SK-N-SH (cell line): Measurements from ENCODE around the gene PIGZ. TPM values are rescaled to one million over a fixed set of nuclear protein-coding genes. Genes with fewer than 3 reads are reported as not detected.

Experiments used
- CTCF ChIA-PET: fragments of 300-600, 350-600 bp; formaldehyde crosslinking; extraction: SDS; loops from one replicate; lab custom pipeline; 2021; lab: Yijun Ruan, JAX
- POLR2A ChIA-PET: fragments of 350-600 bp; sonication (Branson Sonifier 250); formaldehyde crosslinking; extraction: SDS; loops from one replicate; lab custom pipeline; 2020; ENCODE audit warnings: antibody characterized with exemption, inconsistent platforms; lab: Yijun Ruan, JAX
- DNase-seq: peaks from one replicate; pipeline ENCODE4 v3.0.0; 2012
- H2AFZ ChIP-seq: fragments of 200-600 bp; sonication (generic); 2 replicates; pipeline ENCODE4 v1.8.1; 2016; ENCODE audit warnings: antibody characterized with exemption, mild to moderate bottlenecking, low read depth
- H3F3A ChIP-seq: fragments of 200-600 bp; sonication (generic); replicated peaks from 2 replicates; pipeline ENCODE3; 2016; ENCODE audit warnings: antibody characterized with exemption, mild to moderate bottlenecking; ENCODE audit not compliant: insufficient read depth
- H3K27ac ChIP-seq, 2 experiments: fragments of 200-500 bp in 1 of 2; fragments of 200-600 bp in 1 of 2; sonication (Bioruptor generic) in 1 of 2; sonication (generic), shearing (Covaris generic) in 1 of 2; 2 replicates each; pipeline versions ENCODE4 v1.5.1 to v1.6.1; 2014 to 2016; ENCODE audit warnings: low read depth in 2 of 2, inconsistent platforms in 1 of 2, low read length in 1 of 2, mild to moderate bottlenecking in 1 of 2, mixed read lengths in 1 of 2
- H3K27me3 ChIP-seq: fragments of 200-600 bp; sonication (generic), shearing (Covaris generic); 2 replicates; pipeline ENCODE4 v1.6.1; 2016; ENCODE audit warnings: mixed run types; ENCODE audit not compliant: insufficient read depth
- H3K36me3 ChIP-seq, 2 experiments: fragments of 200-500 bp in 1 of 2; fragments of 200-600 bp in 1 of 2; sonication (Bioruptor generic) in 1 of 2; sonication (generic) in 1 of 2; replicated peaks in 1 of 2; 2 replicates each; pipeline versions ENCODE3 to v1.5.1; 2014 to 2016; ENCODE audit warnings: low read length in 1 of 2, mild to moderate bottlenecking in 1 of 2; ENCODE audit not compliant: insufficient read depth in 2 of 2, control insufficient read depth in 1 of 2
- H3K4me1 ChIP-seq, 2 experiments: fragments of 200-500 bp in 1 of 2; fragments of 200-600 bp in 1 of 2; sonication (Bioruptor generic) in 1 of 2; sonication (generic), shearing (Covaris generic) in 1 of 2; 2 replicates each; pipeline versions ENCODE4 v1.5.1 to v1.6.1; 2014 to 2016; ENCODE audit warnings: low read depth in 1 of 2, low read length in 1 of 2, mixed run types in 1 of 2; ENCODE audit not compliant: insufficient read depth in 2 of 2, control insufficient read depth in 1 of 2
- H3K4me2 ChIP-seq: fragments of 200-600 bp; sonication (generic), shearing (Covaris generic); 2 replicates; pipeline ENCODE4 v1.6.1; 2017; ENCODE audit warnings: mixed run types
- H3K4me3 ChIP-seq, 2 experiments: fragments of 200-500 bp in 1 of 2; fragments of 200-600 bp in 1 of 2; sonication (Bioruptor generic) in 1 of 2; sonication (generic), shearing (Covaris generic) in 1 of 2; 2 replicates each; pipeline versions ENCODE4 v1.5.1 to v1.8.1; 2014 to 2016; ENCODE audit warnings: low read depth in 2 of 2, inconsistent platforms in 1 of 2, low read length in 1 of 2, mild to moderate bottlenecking in 1 of 2, mixed read lengths in 1 of 2, moderate library complexity in 1 of 2
- H3K79me2 ChIP-seq: fragments of 200-600 bp; sonication (generic); 2 replicates; pipeline ENCODE4 v1.8.1; 2017; ENCODE audit warnings: mild to moderate bottlenecking; ENCODE audit not compliant: insufficient read depth
- H3K9ac ChIP-seq: fragments of 200-600 bp; sonication (generic); 2 replicates; pipeline ENCODE4 v1.6.1; 2017; ENCODE audit warnings: mixed run types
- H3K9me2 ChIP-seq: fragments of 200-600 bp; sonication (generic); 2 replicates; pipeline ENCODE4 v1.6.1; 2017; ENCODE audit warnings: mixed run types
- H3K9me3 ChIP-seq: fragments of 200-600 bp; sonication (generic); 2 replicates; pipeline ENCODE4 v1.6.1; 2017; ENCODE audit warnings: mixed run types, mild to moderate bottlenecking, moderate library complexity
- H4K20me1 ChIP-seq: fragments of 200-600 bp; sonication (generic); 2 replicates; pipeline ENCODE4 v1.6.1; 2017; ENCODE audit warnings: mild to moderate bottlenecking, mixed run types; ENCODE audit not compliant: insufficient read depth
- FOSL2 ChIP-seq: IDR thresholded peaks from 2 replicates; pipeline ENCODE4 v1.4.0; 2012; ENCODE audit warnings: low read depth, mild to moderate bottlenecking, moderate library complexity, borderline replicate concordance
- JUND ChIP-seq: IDR thresholded peaks from 2 replicates; pipeline ENCODE4 v1.4.0; 2012
- RCOR1 ChIP-seq: fragments of 150-350 bp; IDR thresholded peaks from 2 replicates; pipeline ENCODE4 v1.6.1; 2017; ENCODE audit warnings: antibody characterized with exemption, low read length
- RFX5 ChIP-seq: IDR thresholded peaks from 2 replicates; pipeline ENCODE4 v1.6.1; 2012; ENCODE audit warnings: mild to moderate bottlenecking, improper control_type of control experiment, low read length
- TAF1 ChIP-seq: IDR thresholded peaks from 2 replicates; pipeline ENCODE4 v1.6.1; 2012; ENCODE audit warnings: low read depth, mild to moderate bottlenecking, low read length, moderate library complexity, borderline replicate concordance
- WGBS: methylation state at CpG from one replicate; pipeline ENCODE4 v1.1.6; 2017; ENCODE audit warnings: low lambda C conversion rate; 5-methylcytosine and 5-hydroxymethylcytosine counted together
- polyA plus RNA-seq, 3 experiments: library from polyadenylated mRNA; depleted of rRNA; stranded (reverse); fragments of >200 nt; gene quantifications; 2 replicates each; pipeline ENCODE4 v1.2.3, GENCODE V29; 2012
- TF ChIP-seq, protein P1 (sequence below): fragments of 200-600 bp; sonication (generic); IDR thresholded peaks from 2 replicates; pipeline ENCODE4 v1.6.1; 2017; ENCODE audit warnings: antibody characterized with exemption, mild to moderate bottlenecking, moderate library complexity
- TF ChIP-seq, protein P2 (sequence below): IDR thresholded peaks from 2 replicates; pipeline ENCODE4; 2012
- TF ChIP-seq, protein P3 (sequence below): IDR thresholded peaks from 2 replicates; pipeline ENCODE4 v1.4.0; 2012; ENCODE audit warnings: low read depth, borderline replicate concordance
- TF ChIP-seq, protein P4 (sequence below): IDR thresholded peaks from 2 replicates; pipeline ENCODE4 v1.4.0; 2012; ENCODE audit warnings: low read depth, borderline replicate concordance

The PIGZ gene
- polyA plus RNA-seq, 1 of the 3 experiments (the other 2 are of a cell fraction) = 5.0 TPM

DNA sequence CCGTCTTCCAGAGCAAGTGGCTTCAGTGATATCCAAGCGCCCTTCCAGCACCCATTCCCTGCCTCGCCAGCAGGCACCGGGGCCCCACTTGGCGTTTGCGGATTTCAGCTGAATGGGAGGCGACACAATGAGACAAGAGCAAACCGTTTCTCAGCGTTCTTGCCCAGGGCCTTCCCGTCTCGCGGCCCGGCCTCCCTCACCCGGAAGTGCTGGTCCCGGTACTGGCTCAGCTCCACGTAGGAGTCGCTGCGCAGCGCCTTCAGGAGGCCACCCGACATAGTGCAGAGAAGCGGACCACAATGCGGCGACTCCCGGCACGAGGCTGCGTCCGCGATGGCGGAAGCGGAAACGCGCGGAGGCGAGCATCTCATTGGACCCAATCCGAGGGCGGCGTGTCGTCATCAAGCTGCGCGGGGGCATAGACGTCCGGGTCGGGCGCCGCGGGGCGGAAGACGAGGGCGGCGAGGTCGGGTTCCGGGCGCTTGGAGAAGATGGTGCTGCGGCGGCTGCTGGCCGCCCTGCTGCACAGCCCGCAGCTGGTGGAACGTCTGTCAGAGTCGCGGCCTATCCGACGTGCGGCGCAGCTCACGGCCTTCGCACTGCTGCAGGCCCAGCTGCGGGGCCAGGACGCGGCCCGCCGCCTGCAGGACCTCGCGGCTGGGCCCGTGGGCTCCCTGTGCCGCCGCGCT is 26.3 kb downstream of the PIGZ start, which contains the start of gene NCBP2 (continued):
- TF ChIP-seq FOSL2 (no peak), RCOR1 (peak; percentile 35; the same call in 1 of the 2 replicates), JUND (no peak), TAF1 (peak; percentile 88; the same call in 1 of the 2 replicates), RFX5 (no peak)
- TF ChIP-seq, protein P1, sequence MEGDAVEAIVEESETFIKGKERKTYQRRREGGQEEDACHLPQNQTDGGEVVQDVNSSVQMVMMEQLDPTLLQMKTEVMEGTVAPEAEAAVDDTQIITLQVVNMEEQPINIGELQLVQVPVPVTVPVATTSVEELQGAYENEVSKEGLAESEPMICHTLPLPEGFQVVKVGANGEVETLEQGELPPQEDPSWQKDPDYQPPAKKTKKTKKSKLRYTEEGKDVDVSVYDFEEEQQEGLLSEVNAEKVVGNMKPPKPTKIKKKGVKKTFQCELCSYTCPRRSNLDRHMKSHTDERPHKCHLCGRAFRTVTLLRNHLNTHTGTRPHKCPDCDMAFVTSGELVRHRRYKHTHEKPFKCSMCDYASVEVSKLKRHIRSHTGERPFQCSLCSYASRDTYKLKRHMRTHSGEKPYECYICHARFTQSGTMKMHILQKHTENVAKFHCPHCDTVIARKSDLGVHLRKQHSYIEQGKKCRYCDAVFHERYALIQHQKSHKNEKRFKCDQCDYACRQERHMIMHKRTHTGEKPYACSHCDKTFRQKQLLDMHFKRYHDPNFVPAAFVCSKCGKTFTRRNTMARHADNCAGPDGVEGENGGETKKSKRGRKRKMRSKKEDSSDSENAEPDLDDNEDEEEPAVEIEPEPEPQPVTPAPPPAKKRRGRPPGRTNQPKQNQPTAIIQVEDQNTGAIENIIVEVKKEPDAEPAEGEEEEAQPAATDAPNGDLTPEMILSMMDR = peak; percentile 64
- TF ChIP-seq, protein P2, sequence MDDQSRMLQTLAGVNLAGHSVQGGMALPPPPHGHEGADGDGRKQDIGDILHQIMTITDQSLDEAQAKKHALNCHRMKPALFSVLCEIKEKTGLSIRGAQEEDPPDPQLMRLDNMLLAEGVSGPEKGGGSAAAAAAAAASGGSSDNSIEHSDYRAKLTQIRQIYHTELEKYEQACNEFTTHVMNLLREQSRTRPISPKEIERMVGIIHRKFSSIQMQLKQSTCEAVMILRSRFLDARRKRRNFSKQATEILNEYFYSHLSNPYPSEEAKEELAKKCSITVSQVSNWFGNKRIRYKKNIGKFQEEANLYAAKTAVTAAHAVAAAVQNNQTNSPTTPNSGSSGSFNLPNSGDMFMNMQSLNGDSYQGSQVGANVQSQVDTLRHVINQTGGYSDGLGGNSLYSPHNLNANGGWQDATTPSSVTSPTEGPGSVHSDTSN = no peak
- TF ChIP-seq, protein P3, sequence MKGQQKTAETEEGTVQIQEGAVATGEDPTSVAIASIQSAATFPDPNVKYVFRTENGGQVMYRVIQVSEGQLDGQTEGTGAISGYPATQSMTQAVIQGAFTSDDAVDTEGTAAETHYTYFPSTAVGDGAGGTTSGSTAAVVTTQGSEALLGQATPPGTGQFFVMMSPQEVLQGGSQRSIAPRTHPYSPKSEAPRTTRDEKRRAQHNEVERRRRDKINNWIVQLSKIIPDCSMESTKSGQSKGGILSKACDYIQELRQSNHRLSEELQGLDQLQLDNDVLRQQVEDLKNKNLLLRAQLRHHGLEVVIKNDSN = no peak; the same call in 1 of the 2 replicates

DNA sequence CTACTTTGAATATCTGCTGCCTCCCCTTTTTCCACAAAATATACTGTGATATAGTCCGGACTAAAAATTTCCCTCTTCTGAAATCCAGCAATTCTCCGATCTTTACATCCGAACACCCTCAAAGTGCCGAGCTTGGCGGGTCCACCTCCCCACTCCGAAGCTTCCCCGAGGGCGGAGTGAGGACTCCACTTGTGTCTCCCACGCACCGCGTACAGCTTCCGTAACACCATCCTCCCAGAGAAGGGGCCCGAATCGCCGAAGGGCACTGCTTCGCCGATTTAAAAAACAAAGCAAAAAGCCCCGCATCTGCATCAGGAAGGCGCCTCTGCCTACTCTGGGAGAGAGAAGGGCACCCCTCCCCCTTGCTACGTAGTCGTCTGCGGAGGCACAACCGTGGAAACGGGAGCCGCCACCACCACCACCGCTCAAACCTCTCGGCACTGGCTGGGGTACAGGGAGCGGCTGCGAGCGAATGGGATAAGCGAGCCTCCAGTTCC is 26.9 kb downstream of the PIGZ start:
- Histone ChIP-seq H3K79me2 (peaks cover 85% of the 10 kb centered on the region), H3K27me3 (no peaks in the 10 kb centered on the region), H3K4me1 (peaks cover 6 to 11% of the 10 kb centered on the region in 2 experiments; a peak in 3 of 4 replicates), H3K9ac (peak overlapping the region; percentile 98), H3K9me2 (no peaks in the 10 kb centered on the region), H4K20me1 (peaks cover 11% of the 10 kb centered on the region; the same call in 1 of the 2 replicates), H3K36me3 (peaks cover 29 to 34% of the 10 kb centered on the region in 2 experiments)
- CTCF ChIA-PET = interaction anchor here (0.5 to 3.0 kb wide), 18 partner anchors 9 to 333 kb away, joined by 3 to 16 read pairs (median 4); partner anchors contain the start of genes PIGZ and SENP5
- WGBS = 1% methylated on average over 18 of the region's 31 CpGs
- DNase-seq = no peak
- TF ChIP-seq, protein P4, sequence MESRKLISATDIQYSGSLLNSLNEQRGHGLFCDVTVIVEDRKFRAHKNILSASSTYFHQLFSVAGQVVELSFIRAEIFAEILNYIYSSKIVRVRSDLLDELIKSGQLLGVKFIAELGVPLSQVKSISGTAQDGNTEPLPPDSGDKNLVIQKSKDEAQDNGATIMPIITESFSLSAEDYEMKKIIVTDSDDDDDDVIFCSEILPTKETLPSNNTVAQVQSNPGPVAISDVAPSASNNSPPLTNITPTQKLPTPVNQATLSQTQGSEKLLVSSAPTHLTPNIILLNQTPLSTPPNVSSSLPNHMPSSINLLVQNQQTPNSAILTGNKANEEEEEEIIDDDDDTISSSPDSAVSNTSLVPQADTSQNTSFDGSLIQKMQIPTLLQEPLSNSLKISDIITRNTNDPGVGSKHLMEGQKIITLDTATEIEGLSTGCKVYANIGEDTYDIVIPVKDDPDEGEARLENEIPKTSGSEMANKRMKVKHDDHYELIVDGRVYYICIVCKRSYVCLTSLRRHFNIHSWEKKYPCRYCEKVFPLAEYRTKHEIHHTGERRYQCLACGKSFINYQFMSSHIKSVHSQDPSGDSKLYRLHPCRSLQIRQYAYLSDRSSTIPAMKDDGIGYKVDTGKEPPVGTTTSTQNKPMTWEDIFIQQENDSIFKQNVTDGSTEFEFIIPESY = no peak
- TF ChIP-seq, all 33 proteins: peak for 0
- POLR2A ChIA-PET = interaction anchor here (0.6 to 1.7 kb wide), 5 partner anchors 28 to 321 kb away, joined by 3 to 18 read pairs (median 4); partner anchors contain the start of gene SENP5
- Histone ChIP-seq H3K4me2 (peak overlapping the region; percentile 94), H2AFZ (peak overlapping the region; percentile 84), H3K4me3 (peak overlapping the region; percentile 95 to 96), H3K9me3 (no peaks in the 10 kb centered on the region), H3F3A (peaks cover 22% of the 10 kb centered on the region), H3K27ac (peak overlapping the region; percentile 97 to 99)
